SK-N-SH (cell line): ENCODE data around the gene HAGHL.

Source experiments
- EP300 ChIP-seq, 2 experiments: IDR thresholded peaks; 2 replicates each; pipeline versions ENCODE4 v1.4.0 to v1.6.1; 2012; ENCODE audit warnings: borderline replicate concordance in 1 of 2, low read depth in 1 of 2, low read length in 1 of 2
- GABPA ChIP-seq: IDR thresholded peaks from 2 replicates; pipeline ENCODE4 v1.4.0; 2012; ENCODE audit warnings: low read depth, mild to moderate bottlenecking
- POLR2AphosphoS5 ChIP-seq: IDR thresholded peaks from 2 replicates; pipeline ENCODE4 v1.6.1; 2012; ENCODE audit warnings: low read depth, low read length
- RCOR1 ChIP-seq: fragments of 150-350 bp; IDR thresholded peaks from 2 replicates; pipeline ENCODE4 v1.6.1; 2017; ENCODE audit warnings: antibody characterized with exemption, low read length
- TF ChIP-seq, protein P1 (sequence below): fragments of 200-600 bp; sonication (generic); IDR thresholded peaks from 2 replicates; pipeline ENCODE4 v1.6.1; 2017; ENCODE audit warnings: antibody characterized with exemption, mild to moderate bottlenecking, moderate library complexity

DNA sequence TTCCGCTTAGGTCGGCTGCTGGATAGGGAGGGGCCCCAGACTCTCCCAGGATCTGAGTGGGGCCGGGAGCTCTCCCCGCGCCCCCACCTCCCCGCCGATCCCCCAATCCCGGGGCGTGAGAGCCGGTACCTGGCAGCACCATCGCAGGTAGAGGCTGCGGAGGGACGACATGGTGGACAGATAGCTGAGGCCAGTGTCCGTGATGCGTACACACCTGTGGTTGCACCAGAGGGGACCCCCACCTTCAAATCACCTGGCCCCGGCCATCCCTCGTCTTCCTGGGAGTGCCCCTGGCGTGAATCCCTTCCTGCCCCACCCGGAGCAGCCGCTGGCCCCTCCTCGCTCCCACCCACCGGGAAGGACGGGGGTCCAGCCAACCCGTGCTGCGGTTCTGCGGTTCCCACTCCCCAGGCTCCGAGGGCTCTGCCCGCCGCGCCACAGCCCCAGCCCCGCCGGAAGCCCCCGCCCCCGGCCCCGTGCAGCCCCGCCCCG lies 32.0 kb upstream of the HAGHL start:
- TF ChIP-seq, protein P1, sequence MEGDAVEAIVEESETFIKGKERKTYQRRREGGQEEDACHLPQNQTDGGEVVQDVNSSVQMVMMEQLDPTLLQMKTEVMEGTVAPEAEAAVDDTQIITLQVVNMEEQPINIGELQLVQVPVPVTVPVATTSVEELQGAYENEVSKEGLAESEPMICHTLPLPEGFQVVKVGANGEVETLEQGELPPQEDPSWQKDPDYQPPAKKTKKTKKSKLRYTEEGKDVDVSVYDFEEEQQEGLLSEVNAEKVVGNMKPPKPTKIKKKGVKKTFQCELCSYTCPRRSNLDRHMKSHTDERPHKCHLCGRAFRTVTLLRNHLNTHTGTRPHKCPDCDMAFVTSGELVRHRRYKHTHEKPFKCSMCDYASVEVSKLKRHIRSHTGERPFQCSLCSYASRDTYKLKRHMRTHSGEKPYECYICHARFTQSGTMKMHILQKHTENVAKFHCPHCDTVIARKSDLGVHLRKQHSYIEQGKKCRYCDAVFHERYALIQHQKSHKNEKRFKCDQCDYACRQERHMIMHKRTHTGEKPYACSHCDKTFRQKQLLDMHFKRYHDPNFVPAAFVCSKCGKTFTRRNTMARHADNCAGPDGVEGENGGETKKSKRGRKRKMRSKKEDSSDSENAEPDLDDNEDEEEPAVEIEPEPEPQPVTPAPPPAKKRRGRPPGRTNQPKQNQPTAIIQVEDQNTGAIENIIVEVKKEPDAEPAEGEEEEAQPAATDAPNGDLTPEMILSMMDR = no peak
- TF ChIP-seq POLR2AphosphoS5 = no peak
- TF ChIP-seq EP300 (IDR thresholded peaks at IDR 0.05; ENCODE audit: borderline replicate concordance in 1 of 2, low read depth in 1 of 2, low read length in 1 of 2) = no peak
- no peak for TF ChIP-seq RCOR1
- TF ChIP-seq GABPA = no peak
